ENCODE results near the gene RIOK3.

RIOK3 gene, protein sequence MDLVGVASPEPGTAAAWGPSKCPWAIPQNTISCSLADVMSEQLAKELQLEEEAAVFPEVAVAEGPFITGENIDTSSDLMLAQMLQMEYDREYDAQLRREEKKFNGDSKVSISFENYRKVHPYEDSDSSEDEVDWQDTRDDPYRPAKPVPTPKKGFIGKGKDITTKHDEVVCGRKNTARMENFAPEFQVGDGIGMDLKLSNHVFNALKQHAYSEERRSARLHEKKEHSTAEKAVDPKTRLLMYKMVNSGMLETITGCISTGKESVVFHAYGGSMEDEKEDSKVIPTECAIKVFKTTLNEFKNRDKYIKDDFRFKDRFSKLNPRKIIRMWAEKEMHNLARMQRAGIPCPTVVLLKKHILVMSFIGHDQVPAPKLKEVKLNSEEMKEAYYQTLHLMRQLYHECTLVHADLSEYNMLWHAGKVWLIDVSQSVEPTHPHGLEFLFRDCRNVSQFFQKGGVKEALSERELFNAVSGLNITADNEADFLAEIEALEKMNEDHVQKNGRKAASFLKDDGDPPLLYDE

DNA sequence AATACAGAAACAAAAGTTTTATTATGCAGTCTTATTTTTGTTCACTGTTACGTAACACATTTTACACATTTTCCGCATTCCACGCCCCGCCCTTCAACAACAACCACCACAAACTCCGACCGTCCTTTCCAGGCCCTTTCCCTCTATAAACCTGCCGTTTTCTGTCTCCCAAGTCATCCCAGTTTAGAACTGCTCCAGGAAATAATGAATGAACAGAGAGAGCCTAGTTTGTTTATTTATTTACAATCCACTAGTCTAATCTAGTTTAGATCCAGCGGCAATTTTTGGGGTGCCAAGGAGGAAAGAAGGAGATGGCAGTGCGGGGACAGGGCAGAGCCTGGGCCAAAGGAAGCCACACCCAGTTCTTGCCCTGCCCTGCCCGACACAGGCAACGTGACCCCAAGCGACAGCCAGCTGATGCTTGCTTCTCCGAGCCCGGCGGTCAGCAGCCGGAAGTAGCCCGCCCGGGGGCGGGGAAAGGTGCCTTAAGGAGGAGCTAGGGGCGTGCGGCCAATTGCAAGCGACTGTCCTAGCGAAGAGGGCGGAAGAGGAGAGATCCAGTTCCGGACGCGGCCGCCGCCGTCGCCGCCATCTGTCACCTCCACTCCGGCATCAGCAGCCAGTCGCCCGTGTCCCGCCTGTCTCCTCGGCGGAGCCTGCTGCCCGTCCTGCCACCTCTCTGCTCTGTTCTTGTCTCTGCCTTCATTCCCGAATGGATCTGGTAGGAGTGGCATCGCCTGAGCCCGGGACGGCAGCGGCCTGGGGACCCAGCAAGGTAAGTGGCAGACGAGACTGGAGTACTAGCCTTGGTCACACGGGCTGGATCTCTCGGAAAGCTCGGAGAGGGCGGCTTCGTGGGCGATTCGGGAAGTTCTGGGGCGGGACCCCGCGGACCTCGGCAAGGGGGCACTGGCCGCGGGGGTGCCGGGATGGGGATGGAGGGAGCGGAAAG is at the start of gene RIOK3:
TSS of gene RIOK3 (plus strand) at position 560 of the 952 bp plus-strand sequence. CDS start at position 713, 153 bp downstream.
- DNase-seq (ENCODE audit: low spot score): peak; percentile 93

GRCh38 chr18:23403310-23403709 is 49.8 kb upstream of the RIOK3 start:
- TF ChIP-seq, protein P1, sequence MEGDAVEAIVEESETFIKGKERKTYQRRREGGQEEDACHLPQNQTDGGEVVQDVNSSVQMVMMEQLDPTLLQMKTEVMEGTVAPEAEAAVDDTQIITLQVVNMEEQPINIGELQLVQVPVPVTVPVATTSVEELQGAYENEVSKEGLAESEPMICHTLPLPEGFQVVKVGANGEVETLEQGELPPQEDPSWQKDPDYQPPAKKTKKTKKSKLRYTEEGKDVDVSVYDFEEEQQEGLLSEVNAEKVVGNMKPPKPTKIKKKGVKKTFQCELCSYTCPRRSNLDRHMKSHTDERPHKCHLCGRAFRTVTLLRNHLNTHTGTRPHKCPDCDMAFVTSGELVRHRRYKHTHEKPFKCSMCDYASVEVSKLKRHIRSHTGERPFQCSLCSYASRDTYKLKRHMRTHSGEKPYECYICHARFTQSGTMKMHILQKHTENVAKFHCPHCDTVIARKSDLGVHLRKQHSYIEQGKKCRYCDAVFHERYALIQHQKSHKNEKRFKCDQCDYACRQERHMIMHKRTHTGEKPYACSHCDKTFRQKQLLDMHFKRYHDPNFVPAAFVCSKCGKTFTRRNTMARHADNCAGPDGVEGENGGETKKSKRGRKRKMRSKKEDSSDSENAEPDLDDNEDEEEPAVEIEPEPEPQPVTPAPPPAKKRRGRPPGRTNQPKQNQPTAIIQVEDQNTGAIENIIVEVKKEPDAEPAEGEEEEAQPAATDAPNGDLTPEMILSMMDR (IDR thresholded peaks at IDR 0.05; ENCODE audit: extremely low read depth, missing control alignments): no peak
- no peak for DNase-seq (ENCODE audit: low spot score)

More for the DNA sequence above, at the start of gene RIOK3:
- TF ChIP-seq, protein P1 (IDR thresholded peaks at IDR 0.05; ENCODE audit: extremely low read depth, missing control alignments): no peak

DNA sequence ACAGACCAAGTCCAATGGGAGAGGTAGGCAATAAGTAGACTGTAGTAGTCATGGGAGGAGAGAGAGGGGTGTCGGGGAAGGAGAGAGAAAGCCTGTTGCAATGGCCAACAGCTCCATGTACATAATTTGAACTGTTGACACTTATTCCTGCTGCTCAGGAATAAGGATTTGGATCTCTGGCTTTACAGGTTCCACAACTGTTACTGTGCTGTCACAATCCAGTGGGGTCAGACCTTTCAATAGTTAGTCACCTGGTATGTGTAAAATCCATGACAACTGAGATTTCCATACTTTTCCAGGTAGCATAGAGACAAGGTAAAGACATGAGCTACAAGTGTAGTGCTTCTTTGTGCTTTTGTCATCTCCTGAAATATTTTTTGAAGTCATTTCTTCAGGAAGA is 47.5 kb upstream of the RIOK3 start:
- TF ChIP-seq, protein P1 (IDR thresholded peaks at IDR 0.05; ENCODE audit: extremely low read depth, missing control alignments): no peak
- no peak for DNase-seq (ENCODE audit: low spot score)

DNA sequence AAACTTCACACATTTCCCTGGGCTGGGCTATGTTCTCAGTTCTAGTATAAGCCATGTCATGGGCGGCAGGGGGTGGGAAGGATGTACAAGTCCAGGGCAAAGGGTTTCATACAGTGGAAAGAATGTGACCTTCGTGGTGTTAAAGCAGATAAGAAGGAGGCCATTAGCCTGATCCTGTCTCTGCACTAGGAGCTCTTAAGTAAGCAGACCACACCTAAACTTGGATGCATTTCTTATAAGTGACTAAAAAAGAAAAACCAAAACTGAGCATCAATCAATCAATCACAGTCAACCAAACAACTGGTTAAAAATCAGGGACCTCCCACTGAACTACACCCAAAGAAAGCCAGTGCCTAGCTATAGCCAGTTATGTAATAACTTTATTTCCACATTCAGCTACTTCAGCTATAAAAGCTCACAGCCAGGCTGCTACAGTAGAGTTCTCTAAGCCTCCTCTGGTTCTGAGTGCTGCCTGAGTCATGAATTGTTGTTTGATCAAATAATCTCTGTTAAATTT is 46.8 kb upstream of the RIOK3 start:
- DNase-seq (ENCODE audit: low spot score): no peak
- TF ChIP-seq, protein P1 (IDR thresholded peaks at IDR 0.05; ENCODE audit: extremely low read depth, missing control alignments): no peak

DNA sequence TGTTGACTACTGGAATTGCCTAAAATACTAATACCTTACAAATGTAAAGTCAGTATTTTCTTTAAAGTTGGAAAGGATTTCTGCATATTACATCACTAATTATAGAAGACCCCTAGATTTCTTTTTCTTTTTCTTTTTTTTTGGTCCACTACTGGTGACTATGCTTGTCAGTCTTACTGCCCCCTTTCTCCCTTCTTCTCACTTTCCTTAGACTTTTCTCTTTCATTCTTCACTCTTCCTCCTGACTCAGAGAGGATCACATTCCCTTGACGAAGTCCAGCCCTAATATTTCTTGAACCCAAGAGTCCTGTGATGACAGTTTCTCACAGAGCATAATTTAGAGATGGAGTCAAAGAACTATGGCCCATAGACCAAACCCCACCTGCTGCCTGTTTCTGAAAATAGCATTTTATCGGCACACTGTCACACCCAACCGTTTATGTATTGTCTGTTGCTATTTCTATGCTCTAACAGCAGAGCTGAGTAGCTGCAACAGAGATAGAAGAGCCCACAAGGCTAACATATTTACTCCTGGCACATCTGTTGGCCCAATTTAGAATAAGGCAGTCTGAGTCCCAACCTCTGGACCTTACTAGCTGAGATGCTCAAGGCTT is 40.6 kb upstream of the RIOK3 start:
- TF ChIP-seq, protein P1 (IDR thresholded peaks at IDR 0.05; ENCODE audit: extremely low read depth, missing control alignments): no peak

DNA sequence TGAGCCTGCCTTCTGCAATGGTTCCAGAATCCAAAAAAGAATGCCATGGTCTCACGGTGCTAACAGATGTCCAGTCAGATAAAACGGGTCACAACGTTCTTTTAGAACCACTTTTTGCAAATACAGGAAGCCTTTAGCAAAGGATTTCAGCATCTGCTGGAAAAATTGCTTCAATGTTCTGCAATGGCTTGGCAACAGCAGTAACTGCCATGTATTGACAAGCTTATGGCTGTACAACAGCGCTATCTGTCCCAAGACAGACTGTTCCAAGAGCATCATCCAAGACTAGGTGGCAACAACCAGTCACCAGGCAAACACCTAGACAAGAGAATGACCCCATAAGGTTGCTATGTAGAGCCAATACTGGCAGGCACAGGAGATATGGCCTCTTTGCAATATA is 37.6 kb upstream of the RIOK3 start:
- TF ChIP-seq, protein P1 (IDR thresholded peaks at IDR 0.05; ENCODE audit: extremely low read depth, missing control alignments): no peak
- no peak for DNase-seq (ENCODE audit: low spot score)

More for the DNA sequence above, 40.6 kb upstream of the RIOK3 start:
- DNase-seq (ENCODE audit: low spot score): no peak
